Ishikawa (cell line): ENCODE data around the gene NLGN1.

Source experiments
- CEBPB ChIP-seq: IDR thresholded peaks from 2 replicates; pipeline ENCODE4 v1.6.1; 2012
- CREB1 ChIP-seq: IDR thresholded peaks from 2 replicates; pipeline ENCODE4 v1.6.1; 2012; ENCODE audit warnings: low read depth
- EGR1 ChIP-seq: IDR thresholded peaks from 2 replicates; pipeline ENCODE4 v1.6.1; 2012
- MAX ChIP-seq: IDR thresholded peaks from 2 replicates; pipeline ENCODE4 v1.6.1; 2012
- RAD21 ChIP-seq: IDR thresholded peaks from 2 replicates; pipeline ENCODE4 v1.6.1; 2012; ENCODE audit warnings: low read depth
- REST ChIP-seq: IDR thresholded peaks from 2 replicates; pipeline ENCODE4 v1.6.1; 2012; ENCODE audit warnings: low read depth, mild to moderate bottlenecking

GRCh38 chr3:173992416-173992815, 594.9 kb downstream of the NLGN1 start:
- TF ChIP-seq CEBPB (no peak), CREB1 (no peak), RAD21 (no peak), MAX (no peak), REST (no peak), EGR1 (no peak)
